ENCODE measurements around the gene DLG3.

Gene DLG3

GRCh38 chrX:70497026-70497425 is 52.4 kb downstream of the DLG3 start:
- Histone ChIP-seq H3K4me2 (ENCODE audit: low read length) (no peak overlapping the region), H3K27me3 (ENCODE audit: control insufficient read depth, low read length) (no peaks in the 10 kb centered on the region), H3K36me3 (ENCODE audit: control insufficient read depth, low read length) (peaks cover 16% of the 10 kb centered on the region; the same call in 1 of the 2 replicates), H3F3A (ENCODE audit: control insufficient read depth, insufficient read depth) (no peaks in the 10 kb centered on the region), H3K27ac (ENCODE audit: low read depth, low read length) (no peak overlapping the region), H3K4me1 (ENCODE audit: control insufficient read depth, low read length) (no peaks in the 10 kb centered on the region), H3K79me2 (ENCODE audit: control insufficient read depth, low read length) (no peaks in the 10 kb centered on the region), H3K4me3 (ENCODE audit: low read length) (no peak overlapping the region), H3K9me2 (replicated peaks; ENCODE audit: control insufficient read depth, low read length) (no peaks in the 10 kb centered on the region), H3K9me3 (ENCODE audit: control insufficient read depth, insufficient read depth, low read length) (no peaks in the 10 kb centered on the region), H4K20me1 (ENCODE audit: control insufficient read depth, insufficient read depth, low read depth, low read length) (no peaks in the 10 kb centered on the region)
- TF ChIP-seq, protein P1, sequence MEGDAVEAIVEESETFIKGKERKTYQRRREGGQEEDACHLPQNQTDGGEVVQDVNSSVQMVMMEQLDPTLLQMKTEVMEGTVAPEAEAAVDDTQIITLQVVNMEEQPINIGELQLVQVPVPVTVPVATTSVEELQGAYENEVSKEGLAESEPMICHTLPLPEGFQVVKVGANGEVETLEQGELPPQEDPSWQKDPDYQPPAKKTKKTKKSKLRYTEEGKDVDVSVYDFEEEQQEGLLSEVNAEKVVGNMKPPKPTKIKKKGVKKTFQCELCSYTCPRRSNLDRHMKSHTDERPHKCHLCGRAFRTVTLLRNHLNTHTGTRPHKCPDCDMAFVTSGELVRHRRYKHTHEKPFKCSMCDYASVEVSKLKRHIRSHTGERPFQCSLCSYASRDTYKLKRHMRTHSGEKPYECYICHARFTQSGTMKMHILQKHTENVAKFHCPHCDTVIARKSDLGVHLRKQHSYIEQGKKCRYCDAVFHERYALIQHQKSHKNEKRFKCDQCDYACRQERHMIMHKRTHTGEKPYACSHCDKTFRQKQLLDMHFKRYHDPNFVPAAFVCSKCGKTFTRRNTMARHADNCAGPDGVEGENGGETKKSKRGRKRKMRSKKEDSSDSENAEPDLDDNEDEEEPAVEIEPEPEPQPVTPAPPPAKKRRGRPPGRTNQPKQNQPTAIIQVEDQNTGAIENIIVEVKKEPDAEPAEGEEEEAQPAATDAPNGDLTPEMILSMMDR (IDR thresholded peaks at IDR 0.05; ENCODE audit: low read depth, low read length, poor library complexity, severe bottlenecking), result no peak
- TF ChIP-seq EZH2phosphoT487 (IDR thresholded peaks at IDR 0.05; ENCODE audit: borderline replicate concordance, low read length), result no peak

GRCh38 chrX:70498129-70498528 is 53.5 kb downstream of the DLG3 start:
- H4K20me1 ChIP-seq (ENCODE audit: control insufficient read depth, insufficient read depth, low read depth, low read length), result no peaks in the 10 kb centered on the region
- no peak overlapping the region for H3K4me3 ChIP-seq (ENCODE audit: low read length)
- H3F3A ChIP-seq (ENCODE audit: control insufficient read depth, insufficient read depth), result no peaks in the 10 kb centered on the region
- H3K36me3 ChIP-seq (ENCODE audit: control insufficient read depth, low read length), result peaks cover 14% of the 10 kb centered on the region; the same call in 1 of the 2 replicates
- TF ChIP-seq EZH2phosphoT487 (IDR thresholded peaks at IDR 0.05; ENCODE audit: borderline replicate concordance, low read length), result no peak
- TF ChIP-seq, protein P1 (IDR thresholded peaks at IDR 0.05; ENCODE audit: low read depth, low read length, poor library complexity, severe bottlenecking), result no peak
- H3K27me3 ChIP-seq (ENCODE audit: control insufficient read depth, low read length), result no peaks in the 10 kb centered on the region
- no peaks in the 10 kb centered on the region for H3K79me2 ChIP-seq (ENCODE audit: control insufficient read depth, low read length)
- H3K9me3 ChIP-seq (ENCODE audit: control insufficient read depth, insufficient read depth, low read length), result no peaks in the 10 kb centered on the region
- H3K4me2 ChIP-seq (ENCODE audit: low read length), result no peak overlapping the region
- H3K9me2 ChIP-seq (replicated peaks; ENCODE audit: control insufficient read depth, low read length), result no peaks in the 10 kb centered on the region
- H3K4me1 ChIP-seq (ENCODE audit: control insufficient read depth, low read length), result no peaks in the 10 kb centered on the region
- no peak overlapping the region for H3K27ac ChIP-seq (ENCODE audit: low read depth, low read length)

GRCh38 chrX:70500826-70501225 is 56.2 kb downstream of the DLG3 start:
- 0 out of 2 replicates have a peak, but pooled peaks cover 7% of the 10 kb centered on the region for H3K36me3 ChIP-seq (ENCODE audit: control insufficient read depth, low read length)
- H3K79me2 ChIP-seq (ENCODE audit: control insufficient read depth, low read length), result no peaks in the 10 kb centered on the region
- H3K27ac ChIP-seq (ENCODE audit: low read depth, low read length), result no peak overlapping the region
- no peaks in the 10 kb centered on the region for H3K9me2 ChIP-seq (replicated peaks; ENCODE audit: control insufficient read depth, low read length)
- no peaks in the 10 kb centered on the region for H4K20me1 ChIP-seq (ENCODE audit: control insufficient read depth, insufficient read depth, low read depth, low read length)
- TF ChIP-seq EZH2phosphoT487 (IDR thresholded peaks at IDR 0.05; ENCODE audit: borderline replicate concordance, low read length), result no peak
- TF ChIP-seq, protein P1 (IDR thresholded peaks at IDR 0.05; ENCODE audit: low read depth, low read length, poor library complexity, severe bottlenecking), result no peak
- no peaks in the 10 kb centered on the region for H3K27me3 ChIP-seq (ENCODE audit: control insufficient read depth, low read length)
- no peaks in the 10 kb centered on the region for H3K9me3 ChIP-seq (ENCODE audit: control insufficient read depth, insufficient read depth, low read length)
- H3K4me1 ChIP-seq (ENCODE audit: control insufficient read depth, low read length), result no peaks in the 10 kb centered on the region
- no peak overlapping the region for H3K4me2 ChIP-seq (ENCODE audit: low read length)
- H3K4me3 ChIP-seq (ENCODE audit: low read length), result no peak overlapping the region
- H3F3A ChIP-seq (ENCODE audit: control insufficient read depth, insufficient read depth), result no peaks in the 10 kb centered on the region
